Stomach (tissue), 9 donors: ENCODE data around the gene WDR45B. TPM values are rescaled to one million over a fixed set of nuclear protein-coding genes. Genes with fewer than 3 reads are reported as not detected.
A peak's percentile ranks its signal among the peaks of the same experiment; 100 is the strongest.

Experiments
- DNase-seq, 2 donors: peaks; one replicate each; pipeline versions ENCODE4 v3.0.0 to v3.0.0-alpha.2; 2013 to 2019
- H3K27ac ChIP-seq, 5 donors: fragments of 200-600 bp in 4 of 5; sonication (generic) in 4 of 5; one replicate each; pipeline ENCODE4 v1.5.1; 2013 to 2019; ENCODE audit warnings: mild to moderate bottlenecking in 1 of 5, moderate library complexity in 1 of 5
- H3K27me3 ChIP-seq, 3 donors: fragments of 200-600 bp; sonication (generic); one replicate each; pipeline ENCODE4 v1.5.1; 2017 to 2019; ENCODE audit warnings: mixed run types in 1 of 3
- H3K36me3 ChIP-seq, 4 donors: fragments of 200-600 bp; sonication (generic); 1 replicate in 3 of 4; 2 replicates in 1 of 4; pipeline ENCODE4 v1.5.1; 2016 to 2019
- H3K4me1 ChIP-seq, 4 donors: fragments of 200-600 bp; sonication (generic); one replicate each; pipeline ENCODE4 v1.5.1; 2016 to 2019
- H3K4me3 ChIP-seq, 4 donors: fragments of 200-600 bp; sonication (generic) in 3 of 4; one replicate each; pipeline ENCODE4 v1.5.1; 2016 to 2019; ENCODE audit warnings: mild to moderate bottlenecking in 1 of 4
- H3K9me3 ChIP-seq, 4 donors: fragments of 200-600 bp; sonication (generic); one replicate each; pipeline ENCODE4 v1.5.1; 2016 to 2019
- EP300 ChIP-seq: sonication (generic); formaldehyde crosslinking; IDR thresholded peaks from one replicate; pipeline ENCODE4 v1.6.1; 2017; ENCODE audit warnings: antibody characterized with exemption
- POLR2A ChIP-seq, 4 donors: fragments of 450-650 bp; IDR thresholded peaks; one replicate each; pipeline ENCODE4 v1.6.1; 2016; ENCODE audit warnings: antibody characterized with exemption in 4 of 4, control low read depth in 2 of 4, mild to moderate bottlenecking in 1 of 4, moderate library complexity in 1 of 4
- POLR2AphosphoS5 ChIP-seq, 3 donors: sonication (generic); formaldehyde crosslinking; IDR thresholded peaks; one replicate each; pipeline ENCODE4 v1.6.1; 2016; ENCODE audit warnings: antibody characterized with exemption in 3 of 3
- WGBS, 5 donors: extraction: QIAGEN DNeasy Blood & Tissue Kit in 3 of 5; methylation state at CpG; one replicate each; pipeline versions ENCODE4 v1.1.5 to v1.1.7; 2013 to 2018; 5-methylcytosine and 5-hydroxymethylcytosine counted together
- intact Hi-C: fragments of 100-400 bp; cut with DNase I; formaldehyde crosslinking; loops from one replicate; pipeline ENCODE4 v1.15.1; 2023; ENCODE audit warnings: low total_unique reads
- polyA plus RNA-seq, 3 donors: library from polyadenylated mRNA; stranded (reverse); fragments of 200-250 nt; gene quantifications; one replicate each; pipeline ENCODE4 v1.2.3, GENCODE V29; 2013
- total RNA-seq, 5 donors: library from RNA; depleted of rRNA; stranded (reverse); fragments of >200 nt; gene quantifications; one replicate each; pipeline versions ENCODE4 v1.1.0 to v1.2.3, GENCODE V29; 2014 to 2016
- TF ChIP-seq, protein P1 (sequence below), 7 experiments: fragments of 450-650 bp in 4 of 7; fragments of 200-600 bp in 3 of 7; sonication (generic) in 3 of 7; IDR thresholded peaks; one replicate each; pipeline ENCODE4 v1.5.1; 2016 to 2019; ENCODE audit warnings: antibody characterized with exemption in 7 of 7, control low read depth in 2 of 7, mild to moderate bottlenecking in 1 of 7
- donor health status: healthy with polysubstance abuse.
- donor health status: Bipolar disorder and iron deficiency.
- donor health status: healthy.

The WDR45B gene
- total and polyA plus RNA-seq, 8 donors: 62.8 to 108 (median 76.2) TPM

DNA sequence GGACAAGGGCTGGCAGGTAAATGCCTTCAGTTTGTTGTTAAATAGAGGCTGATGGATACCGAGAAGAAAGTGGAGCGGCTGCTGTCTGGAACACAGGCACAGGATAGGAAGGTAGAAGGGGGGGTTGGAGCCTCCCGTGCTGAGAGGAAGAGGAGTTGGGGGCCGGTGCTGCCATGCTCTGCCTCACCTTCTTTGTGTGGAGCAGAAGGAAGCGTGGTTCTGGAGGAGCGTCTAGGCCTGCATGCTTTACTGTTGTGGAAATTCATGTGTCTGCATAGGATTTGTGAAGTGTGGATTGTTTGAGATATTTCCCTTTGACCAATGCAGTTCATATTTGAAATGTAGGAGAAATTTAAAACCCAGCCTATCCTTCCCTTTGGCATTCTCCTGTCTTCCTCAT is 76.4 kb downstream of the WDR45B start:
- 82 to 92% (median 90%) methylated on average over 6 of the region's 6 CpGs for WGBS, 5 donors
- Histone ChIP-seq H3K27me3 (no peaks in the 10 kb centered on the region), H3K4me3 (no peak overlapping the region), H3K27ac (no peak overlapping the region), H3K4me1 (peaks cover 24 to 29% (median 26%) of the 10 kb centered on the region in 4 donors), H3K9me3 (no peaks in the 10 kb centered on the region), H3K36me3 (peaks cover 41 to 93% (median 89%) of the 10 kb centered on the region in 4 donors)
- DNase-seq: no peak
- TF ChIP-seq EP300 (no peak), POLR2A (IDR thresholded peaks at IDR 0.05) (no peak), POLR2AphosphoS5 (IDR thresholded peaks at IDR 0.05) (no peak)
- TF ChIP-seq, protein P1, sequence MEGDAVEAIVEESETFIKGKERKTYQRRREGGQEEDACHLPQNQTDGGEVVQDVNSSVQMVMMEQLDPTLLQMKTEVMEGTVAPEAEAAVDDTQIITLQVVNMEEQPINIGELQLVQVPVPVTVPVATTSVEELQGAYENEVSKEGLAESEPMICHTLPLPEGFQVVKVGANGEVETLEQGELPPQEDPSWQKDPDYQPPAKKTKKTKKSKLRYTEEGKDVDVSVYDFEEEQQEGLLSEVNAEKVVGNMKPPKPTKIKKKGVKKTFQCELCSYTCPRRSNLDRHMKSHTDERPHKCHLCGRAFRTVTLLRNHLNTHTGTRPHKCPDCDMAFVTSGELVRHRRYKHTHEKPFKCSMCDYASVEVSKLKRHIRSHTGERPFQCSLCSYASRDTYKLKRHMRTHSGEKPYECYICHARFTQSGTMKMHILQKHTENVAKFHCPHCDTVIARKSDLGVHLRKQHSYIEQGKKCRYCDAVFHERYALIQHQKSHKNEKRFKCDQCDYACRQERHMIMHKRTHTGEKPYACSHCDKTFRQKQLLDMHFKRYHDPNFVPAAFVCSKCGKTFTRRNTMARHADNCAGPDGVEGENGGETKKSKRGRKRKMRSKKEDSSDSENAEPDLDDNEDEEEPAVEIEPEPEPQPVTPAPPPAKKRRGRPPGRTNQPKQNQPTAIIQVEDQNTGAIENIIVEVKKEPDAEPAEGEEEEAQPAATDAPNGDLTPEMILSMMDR (IDR thresholded peaks at IDR 0.05): no peak
- intact Hi-C loops: no loop called here

DNA sequence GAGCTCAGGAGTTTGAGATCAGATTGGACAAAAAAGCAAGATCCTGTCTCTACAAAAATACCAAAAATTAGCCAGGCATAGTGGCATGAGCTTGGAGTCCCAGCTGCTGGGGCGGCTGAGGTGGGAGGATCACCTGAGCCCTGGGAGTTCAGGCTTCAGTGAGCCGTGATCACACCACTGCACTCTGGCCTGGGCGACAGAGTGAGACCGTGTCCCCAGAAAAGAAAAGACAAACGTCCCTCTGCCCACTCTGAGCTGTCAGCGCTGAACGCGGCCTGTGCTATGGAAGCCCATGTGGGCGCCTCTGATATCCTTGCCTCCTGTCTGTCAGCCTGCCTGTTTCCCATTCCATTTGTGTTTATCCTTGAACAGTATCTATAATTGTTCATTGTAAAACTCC is 78.0 kb downstream of the WDR45B start:
- DNase-seq: no peak
- Histone ChIP-seq H3K4me1 (peaks cover 35 to 44% (median 39%) of the 10 kb centered on the region in 4 donors), H3K27me3 (no peaks in the 10 kb centered on the region), H3K27ac (peak overlapping the region in 2 of 5 donors; percentile 47 to 84), H3K4me3 (no peak overlapping the region), H3K36me3 (peaks cover 44 to 92% (median 87%) of the 10 kb centered on the region in 4 donors), H3K9me3 (no peaks in the 10 kb centered on the region)
- intact Hi-C loops: no loop called here
- TF ChIP-seq, protein P1 (IDR thresholded peaks at IDR 0.05): no peak
- no peak for TF ChIP-seq EP300
- WGBS, 5 donors: 87 to 93% (median 89%) methylated on average over 9 of the region's 9 CpGs

DNA sequence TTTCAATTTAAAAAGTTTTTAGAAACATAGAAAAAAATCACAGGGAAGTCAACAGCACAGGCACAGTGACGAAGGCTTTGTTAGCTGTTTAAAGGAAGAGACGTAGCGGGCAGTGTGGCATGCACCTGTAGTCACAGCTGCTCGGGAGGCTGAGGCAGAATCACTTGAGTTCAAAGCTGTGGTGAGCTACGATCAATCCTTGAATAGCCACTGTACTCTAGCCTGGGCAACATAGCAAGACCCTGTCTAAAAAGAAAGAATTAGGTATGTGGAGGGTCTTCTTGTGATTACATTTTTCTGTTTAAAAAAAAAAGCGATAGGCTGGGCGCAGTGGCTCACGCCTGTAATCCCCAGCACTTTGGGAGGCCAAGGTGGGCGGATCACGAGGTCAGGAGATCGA is 78.6 kb downstream of the WDR45B start:
- no peak for DNase-seq
- H3K27ac ChIP-seq: peak overlapping the region; percentile 8 to 84 (median 84)
- TF ChIP-seq EP300 (no peak), POLR2A (IDR thresholded peaks at IDR 0.05) (no peak), POLR2AphosphoS5 (IDR thresholded peaks at IDR 0.05) (no peak)
- TF ChIP-seq, protein P1 (IDR thresholded peaks at IDR 0.05): no peak
- H3K36me3 ChIP-seq: peaks cover 38 to 92% (median 87%) of the 10 kb centered on the region in 4 donors
- no peak overlapping the region for H3K4me3 ChIP-seq
- no peaks in the 10 kb centered on the region for H3K9me3 ChIP-seq
- WGBS, 5 donors: 71 to 97% (median 94%) methylated on average over 11 of the region's 11 CpGs
- peaks cover 35 to 51% (median 42%) of the 10 kb centered on the region in 4 donors for H3K4me1 ChIP-seq
- intact Hi-C loops: no loop called here
- H3K27me3 ChIP-seq: no peaks in the 10 kb centered on the region

DNA sequence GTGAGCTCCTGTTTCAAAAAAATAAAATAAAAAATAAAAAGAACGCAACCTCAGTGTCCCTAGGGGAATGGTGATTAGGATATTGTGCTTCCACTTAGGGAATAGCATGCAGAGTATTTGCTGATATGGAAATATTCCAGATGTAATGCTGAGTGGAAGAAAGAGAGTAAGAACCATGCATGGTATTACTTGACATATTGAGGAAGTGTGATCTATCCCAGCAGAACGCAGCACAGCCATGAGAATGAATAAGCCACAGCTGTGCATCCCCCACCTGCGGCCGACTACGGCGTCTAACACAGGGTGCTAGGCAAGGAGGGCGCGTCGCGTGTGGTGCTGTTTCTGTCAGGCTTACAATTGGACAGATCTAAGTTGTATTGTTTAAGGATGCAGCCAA is 79.2 kb downstream of the WDR45B start:
- DNase-seq: no peak
- peaks cover 37 to 57% (median 47%) of the 10 kb centered on the region in 4 donors for H3K4me1 ChIP-seq
- H3K9me3 ChIP-seq: no peaks in the 10 kb centered on the region
- H3K27me3 ChIP-seq: no peaks in the 10 kb centered on the region
- WGBS, 5 donors: 70 to 85% (median 79%) methylated on average over 10 of the region's 10 CpGs
- no peak for TF ChIP-seq POLR2A (IDR thresholded peaks at IDR 0.05)
- no peak for TF ChIP-seq POLR2AphosphoS5 (IDR thresholded peaks at IDR 0.05)
- TF ChIP-seq, protein P1 (IDR thresholded peaks at IDR 0.05): no peak
- TF ChIP-seq EP300: no peak
- H3K27ac ChIP-seq: peak overlapping the region; percentile 82 to 84 (median 84)
- intact Hi-C loops: no loop called here
- no peak overlapping the region for H3K4me3 ChIP-seq
- peaks cover 34 to 86% (median 82%) of the 10 kb centered on the region in 4 donors for H3K36me3 ChIP-seq
